IMR-90 (cell line): Measurements from ENCODE around the gene TXNRD1. TPM values are rescaled to one million over a fixed set of nuclear protein-coding genes. Genes with fewer than 3 reads are reported as not detected.

Experiments
- ATAC-seq: fragments of 200-7000 bp; cut with Tn5 transposase; 2 replicates; pipeline ENCODE4 v1.9.1; 2020; ENCODE audit warnings: low read depth, mild to moderate bottlenecking, moderate library complexity
- BruUV-seq: library from RNA; stranded (reverse); fragments of 400-500 nt; replicated peaks from 2 replicates; lab custom pipeline; 2021; lab: Mats Ljungman, UMichigan
- CTCF ChIA-PET: fragments of 300-600 bp; formaldehyde crosslinking; extraction: SDS; loops from one replicate; lab custom pipeline; 2021; ENCODE audit warnings: antibody characterized with exemption; lab: Yijun Ruan, JAX
- POLR2A ChIA-PET: fragments of 300-600 bp; sonication (Branson Sonifier 250); formaldehyde crosslinking; loops from one replicate; lab custom pipeline; 2022; ENCODE audit warnings: antibody characterized with exemption; ENCODE audit not compliant: unreplicated experiment; lab: Charles Lee
- DNase-seq: peaks from one replicate; pipeline ENCODE4 v3.0.0; 2013
- H2AFZ ChIP-seq: replicated peaks from 2 replicates; pipeline ENCODE3; 2013; ENCODE audit warnings: low read length, mild to moderate bottlenecking; ENCODE audit not compliant: poor library complexity
- H2AK5ac ChIP-seq: 2 replicates; pipeline ENCODE4 v1.6.1; 2013; ENCODE audit warnings: low read depth, low read length, inconsistent platforms
- H2AK9ac ChIP-seq: replicated peaks from 2 replicates; pipeline ENCODE3; 2013; ENCODE audit warnings: mild to moderate bottlenecking, low read depth, low read length, moderate library complexity; ENCODE audit not compliant: poor library complexity
- H2BK120ac ChIP-seq: 2 replicates; pipeline ENCODE4 v1.6.1; 2013; ENCODE audit warnings: low read depth, low read length, inconsistent platforms
- H2BK15ac ChIP-seq: 3 replicates; pipeline ENCODE4 v1.6.1; 2013; ENCODE audit warnings: low read depth, low read length, inconsistent platforms
- H2BK20ac ChIP-seq: 2 replicates; pipeline ENCODE4 v1.6.1; 2013; ENCODE audit warnings: low read depth, mild to moderate bottlenecking, inconsistent platforms, low read length, moderate library complexity
- H2BK5ac ChIP-seq: 2 replicates; pipeline ENCODE4 v1.6.1; 2013; ENCODE audit warnings: mild to moderate bottlenecking, low read depth, low read length, inconsistent platforms; ENCODE audit not compliant: poor library complexity, severe bottlenecking
- H3K14ac ChIP-seq: replicated peaks from 2 replicates; pipeline ENCODE4 v1.6.1; 2013; ENCODE audit warnings: low read depth, low read length, inconsistent platforms
- H3K18ac ChIP-seq: 2 replicates; pipeline ENCODE4 v1.6.1; 2013; ENCODE audit warnings: low read depth, low read length, control low read depth
- H3K23ac ChIP-seq: 2 replicates; pipeline ENCODE4 v1.6.1; 2013; ENCODE audit warnings: low read depth, low read length, inconsistent platforms
- H3K27ac ChIP-seq: 2 replicates; pipeline ENCODE4 v1.5.1; 2013; ENCODE audit warnings: mild to moderate bottlenecking, control low read depth, low read length; ENCODE audit not compliant: insufficient read depth
- H3K27me3 ChIP-seq: 2 replicates; pipeline ENCODE4 v1.6.1; 2013; ENCODE audit warnings: low read length; ENCODE audit not compliant: control insufficient read depth, insufficient read depth
- H3K36me3 ChIP-seq: 2 replicates; pipeline ENCODE4 v1.6.1; 2013; ENCODE audit warnings: low read length, mixed read lengths; ENCODE audit not compliant: control insufficient read depth, insufficient read depth
- H3K4ac ChIP-seq: 2 replicates; pipeline ENCODE4 v1.6.1; 2013; ENCODE audit warnings: low read depth, low read length, inconsistent platforms
- H3K4me1 ChIP-seq: 2 replicates; pipeline ENCODE4 v1.6.1; 2013; ENCODE audit warnings: low read length, mixed read lengths; ENCODE audit not compliant: control insufficient read depth, insufficient read depth
- H3K4me2 ChIP-seq: 2 replicates; pipeline ENCODE4 v1.6.1; 2013; ENCODE audit warnings: low read depth, mild to moderate bottlenecking, control low read depth, low read length, moderate library complexity
- H3K4me3 ChIP-seq: 2 replicates; pipeline ENCODE4 v1.5.1; 2013; ENCODE audit warnings: low read depth, mild to moderate bottlenecking, control low read depth, low read length, moderate library complexity; ENCODE audit not compliant: insufficient read depth
- H3K56ac ChIP-seq: 2 replicates; pipeline ENCODE4 v1.6.1; 2013; ENCODE audit warnings: low read length, inconsistent platforms; ENCODE audit not compliant: insufficient read depth; ENCODE audit errors: extremely low read depth
- H3K79me1 ChIP-seq, 2 experiments: 2 replicates each; pipeline ENCODE4 v1.6.1; 2013; ENCODE audit warnings: low read length in 2 of 2, inconsistent platforms in 1 of 2, low read depth in 1 of 2
- H3K9ac ChIP-seq: 2 replicates; pipeline ENCODE4 v1.6.1; 2013; ENCODE audit warnings: low read depth, low read length, control low read depth
- H3K9me1 ChIP-seq: 2 replicates; pipeline ENCODE4 v1.6.1; 2013; ENCODE audit warnings: low read length, inconsistent platforms; ENCODE audit not compliant: insufficient read depth
- H3K9me3 ChIP-seq: 2 replicates; pipeline ENCODE4 v1.6.1; 2013; ENCODE audit warnings: low read length; ENCODE audit not compliant: control insufficient read depth, insufficient read depth
- H4K20me1 ChIP-seq: 2 replicates; pipeline ENCODE4 v1.6.1; 2013; ENCODE audit warnings: low read length, inconsistent platforms; ENCODE audit not compliant: insufficient read depth
- H4K5ac ChIP-seq: 2 replicates; pipeline ENCODE4 v1.6.1; 2013; ENCODE audit warnings: mild to moderate bottlenecking, low read depth, low read length, control low read depth
- H4K8ac ChIP-seq, 2 experiments: 2 replicates each; pipeline ENCODE4 v1.6.1; 2013; ENCODE audit warnings: low read depth in 2 of 2, low read length in 2 of 2, control low read depth in 1 of 2, inconsistent platforms in 1 of 2
- H4K91ac ChIP-seq: 2 replicates; pipeline ENCODE4 v1.6.1; 2013; ENCODE audit warnings: low read depth, low read length, inconsistent platforms; ENCODE audit not compliant: insufficient read depth
- CHD1 ChIP-seq: IDR thresholded peaks from 2 replicates; pipeline ENCODE4 v1.6.1; 2012; ENCODE audit warnings: low read depth, low read length, improper control_type of control experiment
- MAFK ChIP-seq: IDR thresholded peaks from 2 replicates; pipeline ENCODE4 v1.6.1; 2012; ENCODE audit warnings: low read depth, low read length, improper control_type of control experiment
- MAZ ChIP-seq: IDR thresholded peaks from 2 replicates; pipeline ENCODE4 v1.6.1; 2012; ENCODE audit warnings: low read depth, mild to moderate bottlenecking, low read length, improper control_type of control experiment, moderate library complexity, borderline replicate concordance
- POLR2A ChIP-seq: IDR thresholded peaks from 2 replicates; pipeline ENCODE4 v1.6.1; 2012; ENCODE audit warnings: mild to moderate bottlenecking, low read depth, low read length
- RCOR1 ChIP-seq: IDR thresholded peaks from 2 replicates; pipeline ENCODE4 v1.6.1; 2012; ENCODE audit warnings: mild to moderate bottlenecking, low read length, improper control_type of control experiment; ENCODE audit not compliant: insufficient replicate concordance
- RFX5 ChIP-seq: IDR thresholded peaks from 2 replicates; pipeline ENCODE4 v1.8.0; 2012; ENCODE audit warnings: low read depth, mild to moderate bottlenecking, low read length, moderate library complexity
- WGBS, 2 experiments: methylation state at CpG; one replicate each; pipeline versions ENCODE4 v1.1.5 to v1.1.7; 2013; ENCODE audit warnings: missing lambda C conversion rate in 2 of 2; ENCODE audit not compliant: insufficient read length in 1 of 2; ENCODE audit errors: extremely low coverage in 2 of 2; 5-methylcytosine and 5-hydroxymethylcytosine counted together
- dilution Hi-C: fragments of 300-500 bp; cut with HindIII; formaldehyde crosslinking; loops from one replicate; pipeline ENCODE4 v1.14.3; 2018; ENCODE audit warnings: low sequenced_read_pairs; ENCODE audit not compliant: unreplicated experiment
- in situ Hi-C: fragments of 300-500 bp; cut with MboI; formaldehyde crosslinking; loops from 3 replicates; pipeline ENCODE4 v1.14.3; 2019; ENCODE audit warnings: low sequenced_read_pairs, inconsistent platforms, mixed read lengths
- intact Hi-C: fragments of 100-400 bp; cut with micrococcal nuclease; formaldehyde crosslinking; loops from 2 replicates; pipeline ENCODE4 v1.10.0; 2022
- polyA plus RNA-seq, 3 experiments: library from polyadenylated mRNA; depleted of rRNA; stranded (reverse); fragments of >200 nt; gene quantifications; 2 replicates each; pipeline ENCODE4 v1.2.3, GENCODE V29; 2012; ENCODE audit warnings: low replicate concordance in 1 of 3
- total RNA-seq: library from RNA; depleted of rRNA; stranded (reverse); fragments of >200 nt; gene quantifications from 2 replicates; pipeline ENCODE4 v1.2.3, GENCODE V29; 2012
- TF ChIP-seq, protein P1 (sequence below): fragments of 150-350 bp; IDR thresholded peaks from 2 replicates; pipeline ENCODE4 v1.6.1; 2016; ENCODE audit warnings: low read depth, mild to moderate bottlenecking, low read length, moderate library complexity, borderline replicate concordance

TXNRD1 gene
- total and polyA plus RNA-seq, 2 of the 4 experiments (the other 2 are of a cell fraction) = 379 to 582 TPM

DNA sequence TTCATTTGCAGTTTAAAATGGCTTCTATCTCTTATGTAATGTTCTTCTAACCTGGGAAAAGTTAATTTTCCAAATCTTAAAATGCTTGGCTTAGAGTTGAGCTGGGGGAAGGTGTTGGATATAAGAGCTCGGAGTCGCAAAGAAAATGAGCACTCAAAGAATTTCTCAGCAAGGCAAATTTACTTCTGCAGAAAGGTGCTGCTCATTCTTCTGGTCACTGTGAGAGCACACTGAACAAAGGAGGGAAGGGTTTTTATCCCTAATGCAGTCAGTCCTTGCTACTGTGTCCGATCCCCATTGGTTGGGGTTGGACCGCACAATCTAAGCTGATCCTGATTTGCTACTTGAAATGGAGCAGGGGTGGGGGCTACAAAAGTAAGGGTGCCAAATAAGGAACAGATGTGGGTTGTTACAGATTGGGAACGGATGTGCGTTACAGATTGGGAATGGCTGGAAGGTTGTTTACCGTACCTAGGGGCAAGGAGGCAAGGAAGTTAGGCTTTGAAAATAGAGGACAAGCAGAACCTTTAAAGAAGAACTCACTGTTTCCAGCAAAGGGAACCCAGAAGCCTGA lies 19.4 kb downstream of the TXNRD1 start:
- Histone ChIP-seq H4K91ac (no peak overlapping the region), H3K14ac (no peak overlapping the region), H3K56ac (no peak overlapping the region), H2BK15ac (no peak overlapping the region), H3K79me1 (no peaks in the 10 kb centered on the region), H3K4me3 (no peak overlapping the region), H3K4me1 (no peaks in the 10 kb centered on the region), H2AK9ac (no peak overlapping the region), H3K4me2 (no peak overlapping the region), H3K27me3 (no peaks in the 10 kb centered on the region), H3K36me3 (no peaks in the 10 kb centered on the region), H4K5ac (no peak overlapping the region), H2BK5ac (no peak overlapping the region), H3K4ac (no peak overlapping the region), H3K18ac (no peak overlapping the region), H3K23ac (no peak overlapping the region), H2BK120ac (no peak overlapping the region), H3K9me3 (peaks cover 30% of the 10 kb centered on the region), H3K9ac (no peak overlapping the region), H2BK20ac (no peak overlapping the region), H2AFZ (no peak overlapping the region), H4K8ac (no peak overlapping the region), H4K20me1 (no peaks in the 10 kb centered on the region), H2AK5ac (no peak overlapping the region), H3K9me1 (no peaks in the 10 kb centered on the region), H3K27ac (no peak overlapping the region)
- ChIA-PET CTCF (no interaction called here), POLR2A (no interaction called here)
- ATAC-seq = no peak
- no peak for DNase-seq
- WGBS, 2 experiments = 98% methylated on average over 6 of the region's 7 CpGs; no CpG with 5 or more reads in 1 of the 2 experiments
- BruUV-seq = no TSS peak
- dilution Hi-C loops = no loop called here
- intact Hi-C loops = loop anchor here (5.0 kb wide), 1 partner anchor 42 kb away; no protein-coding TSS in a partner anchor
- in situ Hi-C loops = no loop called here
- TF ChIP-seq CHD1 (no peak), MAFK (no peak), RFX5 (no peak), POLR2A (no peak), MAZ (no peak), RCOR1 (no peak)
- TF ChIP-seq, protein P1, sequence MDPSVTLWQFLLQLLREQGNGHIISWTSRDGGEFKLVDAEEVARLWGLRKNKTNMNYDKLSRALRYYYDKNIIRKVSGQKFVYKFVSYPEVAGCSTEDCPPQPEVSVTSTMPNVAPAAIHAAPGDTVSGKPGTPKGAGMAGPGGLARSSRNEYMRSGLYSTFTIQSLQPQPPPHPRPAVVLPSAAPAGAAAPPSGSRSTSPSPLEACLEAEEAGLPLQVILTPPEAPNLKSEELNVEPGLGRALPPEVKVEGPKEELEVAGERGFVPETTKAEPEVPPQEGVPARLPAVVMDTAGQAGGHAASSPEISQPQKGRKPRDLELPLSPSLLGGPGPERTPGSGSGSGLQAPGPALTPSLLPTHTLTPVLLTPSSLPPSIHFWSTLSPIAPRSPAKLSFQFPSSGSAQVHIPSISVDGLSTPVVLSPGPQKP = no peak
